ENCODE results near the gene AP2S1.
"Not testable (repeated sequence)": the region's sequence is repeated elsewhere in the genome, so short reads cannot be mapped to it uniquely, and the experiment has no call there.

The AP2S1 gene

GRCh38 chr19:46885411-46885810, 34.8 kb upstream of the AP2S1 start:
- Histone ChIP-seq H3K27ac (ENCODE audit: low read depth, low read length) (no peak overlapping the region), H3K36me3 (ENCODE audit: control insufficient read depth in 1 of 2, insufficient read depth in 2 of 2, low read length in 2 of 2) (no peaks in the 10 kb centered on the region), H3K4me1 (ENCODE audit: control insufficient read depth in 1 of 2, insufficient read depth in 2 of 2, low read length in 2 of 2) (peaks cover 5 to 9% of the 10 kb centered on the region in 2 donors), H3K9me3 (ENCODE audit: control insufficient read depth in 1 of 2, low read length in 2 of 2) (no peaks in the 10 kb centered on the region), H3K9ac (ENCODE audit: low read depth in 1 of 2, low read length in 2 of 2) (no peak overlapping the region), H3K4me3 (ENCODE audit: low read depth in 1 of 2, low read length in 2 of 2) (no peak overlapping the region), H3K27me3 (ENCODE audit: control insufficient read depth in 1 of 2, insufficient read depth in 2 of 2, low read length in 2 of 2) (no peaks in the 10 kb centered on the region)

DNA sequence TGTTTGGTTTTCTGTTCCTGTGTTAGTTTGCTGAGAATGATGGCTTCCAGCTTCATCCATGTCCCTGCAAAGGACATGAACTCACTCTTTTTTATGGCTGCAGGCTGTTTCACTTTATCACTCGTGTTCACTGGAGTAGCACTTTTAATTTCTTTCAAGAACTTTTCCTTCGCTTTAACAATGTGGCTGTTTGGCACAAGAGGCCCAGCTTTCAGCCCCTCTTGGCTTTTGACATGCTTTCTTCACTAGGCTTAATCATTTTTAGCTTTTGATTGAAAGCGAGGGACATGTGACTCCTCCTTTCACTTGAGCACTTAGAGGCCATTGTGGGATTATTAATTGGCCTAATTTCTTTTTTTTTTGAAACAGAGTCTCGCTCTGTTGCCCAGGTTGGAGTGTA, 32.1 kb upstream of the AP2S1 start:
- not testable (repeated sequence) for H3K4me1 ChIP-seq (ENCODE audit: control insufficient read depth in 1 of 2, insufficient read depth in 2 of 2, low read length in 2 of 2); H3K9me3 ChIP-seq (ENCODE audit: control insufficient read depth in 1 of 2, low read length in 2 of 2); H3K27ac ChIP-seq (ENCODE audit: low read depth, low read length)

DNA sequence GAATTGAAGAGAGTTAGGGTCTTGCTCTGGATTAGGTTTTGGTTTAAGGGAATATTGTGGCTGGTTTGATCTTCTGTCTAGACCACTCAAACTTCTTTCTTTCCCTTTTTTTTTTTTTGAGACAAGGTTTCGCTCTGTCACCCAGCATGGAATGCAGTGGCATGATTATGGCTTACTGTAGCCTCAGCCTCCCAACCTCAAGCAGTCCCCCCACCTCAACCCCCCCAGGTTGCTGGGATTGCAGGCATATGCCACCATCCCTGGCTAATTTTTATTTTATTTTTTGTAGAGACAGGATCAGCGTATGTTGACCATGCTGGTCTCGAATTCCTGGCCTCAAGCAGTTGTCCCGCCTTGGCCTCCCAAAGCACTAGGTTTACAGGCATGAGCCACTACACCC, 31.4 kb upstream of the AP2S1 start:
- H3K9ac ChIP-seq (ENCODE audit: low read depth in 1 of 2, low read length in 2 of 2), result no peak overlapping the region
- H3K27me3 ChIP-seq (ENCODE audit: control insufficient read depth in 1 of 2, insufficient read depth in 2 of 2, low read length in 2 of 2), result no peaks in the 10 kb centered on the region
- no peak overlapping the region for H3K27ac ChIP-seq (ENCODE audit: low read depth, low read length)
- no peak overlapping the region for H3K4me3 ChIP-seq (ENCODE audit: low read depth in 1 of 2, low read length in 2 of 2)
- no peaks in the 10 kb centered on the region for H3K4me1 ChIP-seq (ENCODE audit: control insufficient read depth in 1 of 2, insufficient read depth in 2 of 2, low read length in 2 of 2)
- H3K9me3 ChIP-seq (ENCODE audit: control insufficient read depth in 1 of 2, low read length in 2 of 2), result no peaks in the 10 kb centered on the region
- H3K36me3 ChIP-seq (ENCODE audit: control insufficient read depth in 1 of 2, insufficient read depth in 2 of 2, low read length in 2 of 2), result no peaks in the 10 kb centered on the region

More for the DNA sequence above, 32.1 kb upstream of the AP2S1 start:
- not testable (repeated sequence) for H3K36me3 ChIP-seq (ENCODE audit: control insufficient read depth in 1 of 2, insufficient read depth in 2 of 2, low read length in 2 of 2); H3K4me3 ChIP-seq (ENCODE audit: low read depth in 1 of 2, low read length in 2 of 2); H3K9ac ChIP-seq (ENCODE audit: low read depth in 1 of 2, low read length in 2 of 2); H3K27me3 ChIP-seq (ENCODE audit: control insufficient read depth in 1 of 2, insufficient read depth in 2 of 2, low read length in 2 of 2)

DNA sequence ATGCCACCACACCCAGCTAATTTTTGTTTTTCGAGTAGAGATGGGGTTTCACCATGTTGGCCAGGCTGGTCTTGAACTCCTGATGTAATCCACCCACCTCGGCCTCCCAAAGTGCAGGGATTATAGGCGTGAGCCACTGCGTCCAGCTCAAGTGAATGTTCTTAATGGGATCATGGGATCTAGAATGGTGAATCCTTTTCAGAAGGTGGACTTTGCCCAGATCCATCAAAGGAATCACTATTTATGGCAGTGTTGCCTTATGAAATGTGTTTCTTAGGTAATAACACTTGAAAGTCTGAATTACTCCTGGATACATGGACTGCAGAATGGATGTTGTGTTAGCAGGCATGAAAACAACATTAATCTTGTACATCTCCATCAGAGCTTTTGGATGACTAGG, 30.4 kb upstream of the AP2S1 start:
- Histone ChIP-seq H3K4me3 (ENCODE audit: low read depth in 1 of 2, low read length in 2 of 2) (no peak overlapping the region), H3K4me1 (ENCODE audit: control insufficient read depth in 1 of 2, insufficient read depth in 2 of 2, low read length in 2 of 2) (no peaks in the 10 kb centered on the region), H3K9me3 (ENCODE audit: control insufficient read depth in 1 of 2, low read length in 2 of 2) (no peaks in the 10 kb centered on the region), H3K27me3 (ENCODE audit: control insufficient read depth in 1 of 2, insufficient read depth in 2 of 2, low read length in 2 of 2) (no peaks in the 10 kb centered on the region), H3K36me3 (ENCODE audit: control insufficient read depth in 1 of 2, insufficient read depth in 2 of 2, low read length in 2 of 2) (no peaks in the 10 kb centered on the region), H3K27ac (ENCODE audit: low read depth, low read length) (no peak overlapping the region), H3K9ac (ENCODE audit: low read depth in 1 of 2, low read length in 2 of 2) (no peak overlapping the region)

- Histone ChIP-seq H3K4me3 (ENCODE audit: low read depth in 1 of 2, low read length in 2 of 2) (no peak overlapping the region), H3K9ac (ENCODE audit: low read depth in 1 of 2, low read length in 2 of 2) (no peak overlapping the region), H3K27ac (ENCODE audit: low read depth, low read length) (no peak overlapping the region), H3K27me3 (ENCODE audit: control insufficient read depth in 1 of 2, insufficient read depth in 2 of 2, low read length in 2 of 2) (no peaks in the 10 kb centered on the region), H3K4me1 (ENCODE audit: control insufficient read depth in 1 of 2, insufficient read depth in 2 of 2, low read length in 2 of 2) (peaks cover 0 to 4% of the 10 kb centered on the region in 2 donors), H3K9me3 (ENCODE audit: control insufficient read depth in 1 of 2, low read length in 2 of 2) (no peaks in the 10 kb centered on the region), H3K36me3 (ENCODE audit: control insufficient read depth in 1 of 2, insufficient read depth in 2 of 2, low read length in 2 of 2) (no peaks in the 10 kb centered on the region)
Observed at GRCh38 chr19:46880431-46880830, 29.8 kb upstream of the AP2S1 start.

GRCh38 chr19:46878613-46879375, 28.1 kb upstream of the AP2S1 start:
- no peaks in the 10 kb centered on the region for H3K36me3 ChIP-seq (ENCODE audit: control insufficient read depth in 1 of 2, insufficient read depth in 2 of 2, low read length in 2 of 2)
- H3K27me3 ChIP-seq (ENCODE audit: control insufficient read depth in 1 of 2, insufficient read depth in 2 of 2, low read length in 2 of 2), result no peaks in the 10 kb centered on the region
- H3K9me3 ChIP-seq (ENCODE audit: control insufficient read depth in 1 of 2, low read length in 2 of 2), result no peaks in the 10 kb centered on the region
- H3K4me1 ChIP-seq (ENCODE audit: control insufficient read depth in 1 of 2, insufficient read depth in 2 of 2, low read length in 2 of 2), result peaks cover 0 to 4% of the 10 kb centered on the region in 2 donors
- no peak overlapping the region for H3K4me3 ChIP-seq (ENCODE audit: low read depth in 1 of 2, low read length in 2 of 2)
- no peak overlapping the region for H3K9ac ChIP-seq (ENCODE audit: low read depth in 1 of 2, low read length in 2 of 2)
- no peak overlapping the region for H3K27ac ChIP-seq (ENCODE audit: low read depth, low read length)

DNA sequence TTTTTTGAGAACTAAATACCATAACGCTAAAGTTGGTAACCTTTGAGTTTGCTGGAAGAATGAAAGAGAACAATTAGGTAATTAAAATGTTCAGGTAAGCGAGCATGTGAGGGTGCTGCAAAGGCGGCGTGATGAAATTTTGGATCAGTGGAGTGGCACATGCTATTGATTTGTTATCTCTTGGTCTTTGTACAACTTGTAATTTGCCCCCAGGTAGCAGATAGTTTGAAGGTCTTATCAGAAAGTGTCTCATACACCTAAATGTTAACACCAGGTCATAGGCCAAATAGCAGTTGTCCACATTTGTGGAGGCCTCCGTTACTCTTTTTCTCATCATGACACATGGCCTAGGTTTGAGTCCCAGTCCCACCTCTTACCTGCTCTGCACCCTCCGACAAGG, 25.0 kb upstream of the AP2S1 start:
- H3K36me3 ChIP-seq (ENCODE audit: control insufficient read depth in 1 of 2, insufficient read depth in 2 of 2, low read length in 2 of 2), result no peaks in the 10 kb centered on the region
- no peak overlapping the region for H3K4me3 ChIP-seq (ENCODE audit: low read depth in 1 of 2, low read length in 2 of 2)
- no peak overlapping the region for H3K27ac ChIP-seq (ENCODE audit: low read depth, low read length)
- H3K9ac ChIP-seq (ENCODE audit: low read depth in 1 of 2, low read length in 2 of 2), result no peak overlapping the region
- no peaks in the 10 kb centered on the region for H3K27me3 ChIP-seq (ENCODE audit: control insufficient read depth in 1 of 2, insufficient read depth in 2 of 2, low read length in 2 of 2)
- H3K4me1 ChIP-seq (ENCODE audit: control insufficient read depth in 1 of 2, insufficient read depth in 2 of 2, low read length in 2 of 2), result peaks cover 0 to 4% of the 10 kb centered on the region in 2 donors
- no peaks in the 10 kb centered on the region for H3K9me3 ChIP-seq (ENCODE audit: control insufficient read depth in 1 of 2, low read length in 2 of 2)

DNA sequence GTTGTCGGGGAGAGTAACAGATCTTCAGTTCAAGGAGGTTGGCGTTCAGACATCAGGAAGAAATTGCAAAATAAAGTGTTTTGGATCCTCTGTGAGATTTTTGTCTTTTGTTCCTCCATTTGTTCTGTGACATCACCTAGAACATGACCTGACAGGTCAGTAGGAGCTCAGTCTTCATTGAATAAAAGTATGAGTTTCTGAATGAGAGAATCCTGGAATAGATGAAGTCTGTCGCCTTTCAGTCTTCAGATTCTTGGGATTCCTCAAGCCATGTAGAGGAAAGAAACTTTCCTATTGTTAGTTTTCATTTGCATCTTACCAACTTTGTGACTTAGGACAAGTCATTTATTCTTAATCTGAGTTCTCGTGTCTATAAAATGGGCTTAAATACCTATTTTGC, 24.6 kb upstream of the AP2S1 start:
- no peaks in the 10 kb centered on the region for H3K9me3 ChIP-seq (ENCODE audit: control insufficient read depth in 1 of 2, low read length in 2 of 2)
- no peak overlapping the region for H3K9ac ChIP-seq (ENCODE audit: low read depth in 1 of 2, low read length in 2 of 2)
- H3K27me3 ChIP-seq (ENCODE audit: control insufficient read depth in 1 of 2, insufficient read depth in 2 of 2, low read length in 2 of 2), result no peaks in the 10 kb centered on the region
- peaks cover 0 to 4% of the 10 kb centered on the region in 2 donors for H3K4me1 ChIP-seq (ENCODE audit: control insufficient read depth in 1 of 2, insufficient read depth in 2 of 2, low read length in 2 of 2)
- no peaks in the 10 kb centered on the region for H3K36me3 ChIP-seq (ENCODE audit: control insufficient read depth in 1 of 2, insufficient read depth in 2 of 2, low read length in 2 of 2)
- H3K27ac ChIP-seq (ENCODE audit: low read depth, low read length), result no peak overlapping the region
- no peak overlapping the region for H3K4me3 ChIP-seq (ENCODE audit: low read depth in 1 of 2, low read length in 2 of 2)

GRCh38 chr19:46872967-46873366, 22.3 kb upstream of the AP2S1 start:
- Histone ChIP-seq H3K4me1 (ENCODE audit: control insufficient read depth in 1 of 2, insufficient read depth in 2 of 2, low read length in 2 of 2) (peaks cover 0 to 7% of the 10 kb centered on the region in 2 donors), H3K9me3 (ENCODE audit: control insufficient read depth in 1 of 2, low read length in 2 of 2) (no peaks in the 10 kb centered on the region), H3K27me3 (ENCODE audit: control insufficient read depth in 1 of 2, insufficient read depth in 2 of 2, low read length in 2 of 2) (no peaks in the 10 kb centered on the region), H3K27ac (ENCODE audit: low read depth, low read length) (no peak overlapping the region), H3K36me3 (ENCODE audit: control insufficient read depth in 1 of 2, insufficient read depth in 2 of 2, low read length in 2 of 2) (no peaks in the 10 kb centered on the region), H3K9ac (ENCODE audit: low read depth in 1 of 2, low read length in 2 of 2) (no peak overlapping the region), H3K4me3 (ENCODE audit: low read depth in 1 of 2, low read length in 2 of 2) (no peak overlapping the region)

- H3K27me3 ChIP-seq (ENCODE audit: control insufficient read depth in 1 of 2, insufficient read depth in 2 of 2, low read length in 2 of 2); H3K36me3 ChIP-seq (ENCODE audit: control insufficient read depth in 1 of 2, insufficient read depth in 2 of 2, low read length in 2 of 2); H3K27ac ChIP-seq (ENCODE audit: low read depth, low read length); H3K4me3 ChIP-seq (ENCODE audit: low read depth in 1 of 2, low read length in 2 of 2); H3K9me3 ChIP-seq (ENCODE audit: control insufficient read depth in 1 of 2, low read length in 2 of 2); H3K9ac ChIP-seq (ENCODE audit: low read depth in 1 of 2, low read length in 2 of 2): not testable (repeated sequence)
- H3K4me1 ChIP-seq (ENCODE audit: control insufficient read depth in 1 of 2, insufficient read depth in 2 of 2, low read length in 2 of 2), result peaks cover 13 to 16% of the 10 kb centered on the region in 2 donors
Observed at GRCh38 chr19:46871173-46871572, 20.5 kb upstream of the AP2S1 start.

Data from duodenal mucosa (tissue), 2 donors.